Body of pancreas (tissue), 4 donors: ENCODE measurements around the gene PCDHGC3.

Experiments used
- POLR2A ChIP-seq, 3 donors: fragments of 450-650 bp; IDR thresholded peaks; one replicate each; pipeline ENCODE4 v1.6.1; 2016; ENCODE audit warnings: antibody characterized with exemption in 3 of 3, mild to moderate bottlenecking in 2 of 3
- TF ChIP-seq, protein P1 (sequence below), 7 experiments: fragments of 450-650 bp in 4 of 7; fragments of 200-600 bp in 3 of 7; sonication (generic) in 3 of 7; IDR thresholded peaks; one replicate each; pipeline ENCODE4 v1.5.1; 2016 to 2019; ENCODE audit warnings: antibody characterized with exemption in 7 of 7

DNA sequence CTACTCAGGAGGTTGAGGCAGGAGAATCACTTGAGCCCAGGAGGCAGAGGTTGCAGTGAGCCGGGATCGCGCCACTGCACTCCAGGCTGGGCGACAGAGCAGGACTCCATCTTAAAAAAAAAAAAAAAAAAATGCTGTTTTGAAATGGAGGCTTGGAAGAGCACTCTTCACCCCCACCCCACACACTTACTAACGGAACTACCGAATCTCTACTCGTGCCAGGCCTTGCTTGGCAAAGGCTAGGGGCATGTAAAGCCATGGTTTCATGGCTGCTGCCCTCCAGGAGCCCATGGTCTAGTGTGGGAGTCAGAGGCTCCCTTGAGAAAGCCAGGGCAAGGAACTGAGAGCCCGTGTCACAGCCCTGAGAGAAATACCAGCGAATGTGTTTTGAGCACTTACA, 34.4 kb downstream of the PCDHGC3 start:
- TF ChIP-seq, protein P1, sequence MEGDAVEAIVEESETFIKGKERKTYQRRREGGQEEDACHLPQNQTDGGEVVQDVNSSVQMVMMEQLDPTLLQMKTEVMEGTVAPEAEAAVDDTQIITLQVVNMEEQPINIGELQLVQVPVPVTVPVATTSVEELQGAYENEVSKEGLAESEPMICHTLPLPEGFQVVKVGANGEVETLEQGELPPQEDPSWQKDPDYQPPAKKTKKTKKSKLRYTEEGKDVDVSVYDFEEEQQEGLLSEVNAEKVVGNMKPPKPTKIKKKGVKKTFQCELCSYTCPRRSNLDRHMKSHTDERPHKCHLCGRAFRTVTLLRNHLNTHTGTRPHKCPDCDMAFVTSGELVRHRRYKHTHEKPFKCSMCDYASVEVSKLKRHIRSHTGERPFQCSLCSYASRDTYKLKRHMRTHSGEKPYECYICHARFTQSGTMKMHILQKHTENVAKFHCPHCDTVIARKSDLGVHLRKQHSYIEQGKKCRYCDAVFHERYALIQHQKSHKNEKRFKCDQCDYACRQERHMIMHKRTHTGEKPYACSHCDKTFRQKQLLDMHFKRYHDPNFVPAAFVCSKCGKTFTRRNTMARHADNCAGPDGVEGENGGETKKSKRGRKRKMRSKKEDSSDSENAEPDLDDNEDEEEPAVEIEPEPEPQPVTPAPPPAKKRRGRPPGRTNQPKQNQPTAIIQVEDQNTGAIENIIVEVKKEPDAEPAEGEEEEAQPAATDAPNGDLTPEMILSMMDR (IDR thresholded peaks at IDR 0.05): no peak
- no peak for TF ChIP-seq POLR2A (IDR thresholded peaks at IDR 0.05)
